Posterior cingulate gyrus (tissue), 11 donors: Measurements from ENCODE around the gene HAVCR1.
A peak's percentile ranks its signal among the peaks of the same experiment; 100 is the strongest.
"Not testable (repeated sequence)": the region's sequence is repeated elsewhere in the genome, so short reads cannot be mapped to it uniquely, and the experiment has no call there.

Experiments
- DNase-seq, 10 donors: peaks; one replicate each; pipeline versions ENCODE4 v3.0.0 to v3.0.0-alpha.2; 2020 to 2021; ENCODE audit warnings: mixed read lengths in 3 of 10
- intact Hi-C: fragments of 100-400 bp; cut with DNase I; formaldehyde crosslinking; loops from one replicate; pipeline ENCODE4 v1.15.1; 2023

HAVCR1 gene

GRCh38 chr5:157051604-157052245 is 7.2 kb downstream of the HAVCR1 start:
- DNase-seq: peak in 1 of 10 donors; percentile 28
- intact Hi-C loops: no loop called here

- intact Hi-C loops: no loop called here
- no peak for DNase-seq
Observed at GRCh38 chr5:157050050-157050449, 8.9 kb downstream of the HAVCR1 start.

DNA sequence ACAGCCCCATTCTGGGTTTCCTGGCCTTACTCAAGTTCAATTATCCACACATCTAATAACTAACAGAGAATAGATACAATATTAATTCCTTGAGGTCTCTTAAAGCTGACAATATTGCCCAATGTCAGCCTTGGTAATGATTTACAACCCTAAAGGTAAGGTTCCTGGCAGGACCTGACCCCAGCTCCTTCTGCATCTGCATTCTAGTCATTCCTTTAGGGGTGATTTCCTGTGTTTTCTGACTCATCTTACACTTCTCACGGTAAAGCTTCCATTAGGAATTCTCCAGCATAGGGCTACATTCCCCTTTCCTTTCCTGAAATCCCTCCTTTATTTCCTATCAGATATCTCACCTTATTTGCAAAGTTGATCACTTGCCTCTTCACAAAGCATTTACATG is 9.3 kb downstream of the HAVCR1 start:
- intact Hi-C loops: no loop called here
- DNase-seq: no peak

GRCh38 chr5:157047898-157048297 is 11.0 kb downstream of the HAVCR1 start:
- intact Hi-C loops: no loop called here
- no peak for DNase-seq

GRCh38 chr5:157047016-157047415 is 11.9 kb downstream of the HAVCR1 start:
- intact Hi-C loops: not testable (repeated sequence)
- peak in 1 of 10 donors; percentile 61 for DNase-seq

DNA sequence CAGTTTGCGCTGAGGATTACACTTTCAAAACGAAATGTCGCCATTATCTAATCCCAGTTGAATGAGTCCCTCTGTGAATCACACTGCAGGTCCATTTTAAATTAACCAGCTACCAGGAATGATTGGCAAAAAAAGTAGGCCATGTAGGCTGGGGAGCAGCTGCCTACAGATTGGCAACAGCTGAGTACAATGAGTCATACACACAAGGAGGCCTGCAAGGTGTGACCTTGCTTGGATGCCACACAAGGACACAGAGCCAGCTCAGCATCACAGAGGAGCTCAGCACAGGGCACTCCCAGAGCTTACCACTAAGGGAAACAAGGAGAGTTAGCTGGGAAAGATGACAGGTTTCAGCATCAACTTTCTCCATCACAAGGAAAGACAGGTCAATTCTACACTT is 12.9 kb downstream of the HAVCR1 start:
- intact Hi-C loops: no loop called here
- peak in 7 of 10 donors; percentile 18 to 89 (median 60) for DNase-seq

DNA sequence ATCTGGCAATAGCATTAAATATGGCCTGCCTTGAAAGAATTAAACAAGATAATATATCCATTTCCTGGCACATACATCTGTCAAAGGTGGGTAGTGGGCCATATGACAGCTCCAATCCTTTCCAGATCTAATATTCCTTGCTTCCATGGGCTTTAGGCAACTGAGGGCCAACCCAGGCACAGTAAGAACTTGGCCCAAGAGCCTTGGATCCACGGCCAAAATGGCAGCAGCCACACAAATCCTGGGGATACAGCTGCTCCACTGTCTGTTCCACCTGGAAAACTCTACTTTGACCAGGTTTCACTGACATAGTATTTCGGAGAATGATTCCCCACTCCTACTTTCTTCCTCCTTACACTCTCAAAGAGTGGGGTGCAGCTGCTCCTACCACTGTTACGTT is 13.3 kb downstream of the HAVCR1 start:
- intact Hi-C loops: no loop called here
- peak in 1 of 10 donors; percentile 31 for DNase-seq

DNA sequence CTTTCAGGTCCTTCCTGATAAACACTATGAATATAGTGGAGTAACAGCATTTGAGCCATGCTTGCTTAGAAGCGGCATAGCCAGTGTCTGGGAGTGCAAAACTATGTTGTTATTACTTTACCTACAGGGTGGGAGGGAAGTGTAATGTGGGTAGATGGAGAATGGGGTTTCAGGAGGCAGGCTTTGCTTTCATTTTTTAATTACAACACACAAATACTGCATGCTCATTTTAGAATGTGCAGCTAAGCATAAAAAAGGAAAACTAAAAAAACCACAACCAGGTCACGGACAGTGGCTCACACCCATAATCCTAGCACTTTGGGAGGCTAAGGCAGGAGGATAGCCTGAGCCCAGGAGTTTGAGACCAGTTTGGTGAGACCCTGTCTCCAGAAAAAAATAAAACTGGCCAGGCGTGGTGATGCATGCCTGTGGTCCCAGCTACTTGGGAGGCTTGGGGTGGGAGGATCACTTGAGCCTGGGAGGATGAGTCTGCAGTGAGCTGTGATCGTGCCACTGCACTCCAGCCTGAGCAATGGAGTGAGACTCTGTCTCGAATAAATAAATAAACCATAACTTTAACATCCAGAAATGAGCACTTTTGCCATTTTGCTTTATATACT is 20.2 kb downstream of the HAVCR1 start:
- DNase-seq: no peak

DNA sequence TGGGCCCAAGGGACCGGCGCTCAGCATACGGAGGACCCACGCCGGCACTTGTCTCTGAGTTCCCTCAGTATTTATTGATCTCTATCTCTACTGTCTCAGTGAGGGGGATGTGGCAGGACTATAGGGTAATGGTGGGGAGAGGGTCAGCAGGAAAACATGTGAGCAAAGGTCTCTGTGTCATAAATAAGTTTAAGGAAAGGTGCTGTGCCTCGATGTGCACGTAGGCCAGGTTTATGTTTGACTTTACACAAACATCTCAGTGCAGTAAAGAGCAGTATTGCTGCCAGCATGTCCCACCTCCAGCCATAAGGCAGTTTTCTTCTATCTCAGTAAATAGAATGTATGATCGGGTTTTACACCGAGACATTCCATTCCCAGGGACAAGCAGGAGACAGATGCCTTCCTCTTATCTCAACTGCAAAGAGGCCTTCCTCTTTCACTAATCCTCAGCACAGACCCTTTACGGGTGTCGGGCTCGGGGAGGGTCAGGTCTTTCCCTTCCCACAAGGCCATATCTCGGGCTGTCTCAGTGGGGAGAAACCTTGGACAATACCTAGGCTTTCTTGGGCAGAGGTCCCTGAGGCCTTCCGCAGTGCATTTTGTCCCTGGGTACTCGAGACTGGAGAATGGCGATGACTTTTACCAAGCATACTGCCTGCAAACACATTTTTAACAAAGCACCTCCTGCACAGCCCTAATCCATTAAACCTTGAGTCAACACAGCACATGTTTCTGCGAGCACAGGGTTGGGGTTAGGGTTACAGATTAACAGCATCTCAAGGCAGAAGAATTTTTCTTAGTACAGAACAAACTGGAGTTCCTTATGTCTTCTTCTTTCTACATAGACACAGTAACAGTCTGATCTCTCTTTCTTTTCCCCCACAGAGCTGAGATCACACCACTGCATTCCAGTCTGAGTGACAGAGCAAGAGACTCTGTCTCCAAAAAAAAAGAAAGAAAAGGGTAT is 24.5 kb downstream of the HAVCR1 start:
- DNase-seq, intact Hi-C loops: not testable (repeated sequence)

More for the DNA sequence above, 20.2 kb downstream of the HAVCR1 start:
- intact Hi-C loops: no loop called here

DNA sequence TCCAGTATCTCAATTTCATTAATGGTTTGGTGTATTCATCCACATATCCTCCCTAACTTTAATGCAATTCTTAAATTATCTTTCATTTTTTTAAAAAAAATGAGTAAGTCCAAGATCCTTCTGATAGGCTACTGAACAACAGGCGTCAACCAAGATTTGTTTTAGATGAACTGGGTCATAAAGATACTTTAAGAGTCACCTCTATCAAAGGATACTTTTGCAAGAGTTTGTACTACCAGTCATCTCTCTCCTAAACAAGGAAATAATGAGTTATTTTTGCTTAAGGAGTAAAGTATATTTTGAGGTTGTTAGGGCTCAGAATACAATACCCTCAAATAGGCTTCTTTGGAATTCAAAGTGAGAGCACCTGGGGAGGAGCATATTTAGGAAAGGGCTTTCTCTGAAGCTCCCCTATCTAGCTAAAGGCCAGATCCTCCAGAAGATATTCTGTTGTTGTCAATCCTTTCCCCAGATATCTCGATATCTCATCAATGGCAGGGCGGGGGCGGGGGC is 25.8 kb downstream of the HAVCR1 start:
- intact Hi-C loops: no loop called here
- DNase-seq: no peak

DNA sequence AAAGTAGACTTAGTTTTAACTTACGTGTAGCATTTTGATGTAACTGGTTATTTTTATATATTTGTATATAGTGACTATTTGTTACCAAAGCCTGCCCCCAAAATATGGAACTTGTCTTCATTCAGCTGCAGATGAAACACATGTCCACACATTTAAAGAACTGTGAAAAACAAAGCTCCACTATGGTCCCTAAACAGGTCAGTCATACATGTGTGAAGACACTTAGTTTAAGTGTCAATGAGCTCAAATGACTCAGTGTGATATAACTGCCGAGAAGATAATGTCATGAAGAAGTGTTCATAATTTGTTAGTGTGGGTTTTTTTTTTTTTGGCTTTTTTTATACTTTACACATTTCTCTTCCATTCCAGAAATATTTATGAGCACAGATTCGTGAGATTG is 28.2 kb downstream of the HAVCR1 start:
- intact Hi-C loops: no loop called here

DNA sequence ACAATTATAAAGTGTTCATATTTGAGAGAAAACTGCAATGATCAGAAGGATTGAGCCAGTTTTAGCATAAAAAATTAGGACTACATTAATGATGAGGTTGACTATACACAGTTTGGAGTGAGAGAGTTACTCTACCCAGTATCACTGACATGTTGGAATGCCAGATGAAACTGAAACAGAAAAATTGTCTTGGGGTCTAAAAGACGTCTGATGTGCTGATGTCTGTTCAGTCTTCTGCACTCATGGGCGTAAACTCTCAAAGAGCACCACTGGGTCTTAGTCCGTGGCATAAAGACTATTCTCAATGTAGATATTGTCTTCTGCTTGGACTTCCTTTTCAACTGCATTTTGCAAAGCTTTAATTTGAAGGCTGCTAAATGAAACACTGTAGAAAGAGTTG is 29.5 kb downstream of the HAVCR1 start:
- no peak for DNase-seq
- intact Hi-C loops: no loop called here

More for the DNA sequence above, 28.2 kb downstream of the HAVCR1 start:
- no peak for DNase-seq

DNA sequence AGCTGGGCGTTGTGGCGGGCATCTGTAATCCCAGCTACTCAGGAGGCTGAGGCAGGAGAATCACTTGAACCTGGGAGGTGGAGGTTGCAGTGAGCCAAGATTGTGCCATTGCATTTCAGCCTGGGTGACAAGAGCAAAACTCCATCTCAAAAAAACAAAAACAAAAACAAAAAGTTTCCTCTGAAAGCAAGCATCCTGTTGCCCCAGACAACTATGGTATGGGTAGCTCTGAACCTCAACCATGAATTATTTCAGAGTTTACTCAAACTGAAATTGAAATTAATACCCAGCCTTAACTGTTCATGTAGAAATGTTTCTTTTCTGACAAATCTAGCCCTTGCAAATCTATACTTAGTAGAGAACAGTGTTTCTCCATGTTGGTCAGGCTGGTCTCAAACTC is 31.3 kb downstream of the HAVCR1 start:
- DNase-seq, intact Hi-C loops: not testable (repeated sequence)

DNA sequence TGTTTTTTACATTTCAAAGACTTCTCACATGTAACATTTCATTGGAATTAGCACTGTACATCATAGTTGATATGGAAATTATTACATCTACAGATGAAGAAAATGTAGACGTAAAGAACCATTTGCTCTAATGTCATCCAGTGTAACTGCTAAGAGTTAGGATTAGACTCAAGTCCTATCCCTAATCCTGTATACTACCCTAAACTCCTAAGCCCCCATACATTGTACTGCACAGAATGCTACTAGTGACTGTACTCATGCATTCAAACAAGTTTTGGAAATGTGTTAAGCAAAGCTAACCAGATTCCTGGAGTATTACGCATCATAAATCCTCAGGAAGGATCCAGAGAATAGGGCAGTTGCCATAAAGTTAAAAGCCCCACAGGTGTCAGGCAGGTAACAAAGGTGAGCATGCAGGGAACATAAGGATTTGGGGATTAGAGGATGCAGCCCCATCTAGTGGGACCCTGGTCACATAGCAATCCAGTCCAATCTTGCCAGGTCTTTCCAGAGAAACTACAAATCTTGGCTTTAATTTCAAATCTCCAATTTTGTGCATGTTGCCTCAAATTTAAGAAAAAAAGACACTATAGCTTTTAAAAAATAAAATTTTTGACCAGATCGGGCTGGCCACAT is 32.0 kb downstream of the HAVCR1 start:
- intact Hi-C loops: no loop called here
- no peak for DNase-seq

DNA sequence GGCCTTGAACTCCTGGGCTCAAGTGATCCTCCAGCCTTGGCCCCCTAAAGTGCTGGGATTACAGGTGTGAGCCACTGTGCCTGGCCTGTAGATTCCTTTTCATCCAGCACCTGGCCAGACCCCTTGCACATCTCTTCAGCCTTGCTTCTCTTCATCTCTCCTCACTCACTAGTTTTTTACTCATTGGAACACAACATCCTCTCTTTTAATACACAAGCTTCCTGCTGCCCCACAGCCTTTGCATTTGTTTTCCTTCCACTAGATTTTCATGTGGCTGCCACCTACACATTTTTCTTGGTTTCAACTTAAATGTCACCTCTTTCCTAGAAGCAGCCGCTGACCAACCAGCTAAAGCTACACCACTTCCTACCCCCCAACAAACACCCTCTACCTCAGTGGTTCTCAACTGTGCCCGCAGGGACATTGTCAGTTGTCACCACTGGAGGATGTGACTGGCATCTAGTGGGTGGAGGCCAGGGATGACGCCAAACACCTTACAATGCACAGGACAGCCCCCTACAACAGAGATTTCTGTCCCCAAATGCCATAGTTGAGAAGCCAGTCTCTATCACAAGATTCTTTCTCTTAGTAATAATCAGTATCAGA is 33.7 kb downstream of the HAVCR1 start:
- intact Hi-C loops: no loop called here

DNA sequence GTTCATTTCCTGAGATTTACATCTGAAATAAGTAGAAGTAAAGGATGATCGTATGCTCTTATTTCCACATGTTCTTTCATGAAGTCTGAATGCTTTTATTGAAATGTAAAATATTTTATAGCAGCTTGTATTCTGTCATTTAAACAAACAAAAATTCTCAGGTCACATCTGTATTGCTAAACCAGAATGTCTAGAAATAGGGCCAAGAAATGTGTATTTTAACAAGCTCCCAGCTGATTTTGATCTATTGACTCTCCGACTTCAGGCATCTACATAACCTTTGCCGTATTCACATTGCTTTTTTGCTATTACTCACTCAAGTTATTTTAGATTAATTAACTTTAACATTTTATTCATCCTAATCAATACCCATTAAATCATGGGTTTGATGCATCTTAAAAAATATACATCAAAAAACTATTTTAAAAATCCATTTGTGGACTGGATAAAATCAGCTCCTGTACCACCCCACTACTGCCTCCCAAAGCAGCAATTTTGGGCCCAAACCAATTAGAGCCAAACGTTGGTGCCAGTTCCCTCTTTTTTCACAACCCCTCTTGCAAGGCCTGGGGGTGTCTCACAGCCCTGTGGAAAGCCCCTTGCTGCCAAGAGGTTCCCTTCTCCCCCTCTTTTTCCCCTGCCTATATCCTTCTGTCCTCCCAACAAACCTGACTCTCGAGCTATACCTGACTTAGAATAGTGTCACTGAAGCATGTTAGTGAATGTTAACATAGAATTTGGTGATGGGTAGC is 34.5 kb downstream of the HAVCR1 start:
- DNase-seq: no peak
- intact Hi-C loops: no loop called here

More for the DNA sequence above, 33.7 kb downstream of the HAVCR1 start:
- no peak for DNase-seq

DNA sequence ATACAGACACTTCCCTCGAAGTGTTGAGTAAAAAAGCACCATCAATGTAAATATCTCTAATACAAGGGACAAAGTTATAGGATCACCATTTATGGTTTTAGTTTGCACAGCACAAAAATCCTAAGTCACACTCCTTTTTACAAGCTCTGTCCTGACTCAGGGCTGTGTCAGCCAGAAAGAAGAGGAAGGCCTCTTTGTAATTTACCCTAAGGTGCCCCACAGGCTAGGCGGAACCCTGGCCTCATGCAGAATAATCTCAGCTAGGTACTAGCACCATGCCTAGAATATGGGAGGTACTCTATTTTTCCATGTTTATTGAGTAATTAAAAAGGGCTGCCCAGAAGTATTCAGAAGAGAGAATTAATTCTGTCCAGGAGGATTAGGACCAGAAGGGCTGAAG is 36.9 kb downstream of the HAVCR1 start:
- DNase-seq: no peak
- intact Hi-C loops: no loop called here

DNA sequence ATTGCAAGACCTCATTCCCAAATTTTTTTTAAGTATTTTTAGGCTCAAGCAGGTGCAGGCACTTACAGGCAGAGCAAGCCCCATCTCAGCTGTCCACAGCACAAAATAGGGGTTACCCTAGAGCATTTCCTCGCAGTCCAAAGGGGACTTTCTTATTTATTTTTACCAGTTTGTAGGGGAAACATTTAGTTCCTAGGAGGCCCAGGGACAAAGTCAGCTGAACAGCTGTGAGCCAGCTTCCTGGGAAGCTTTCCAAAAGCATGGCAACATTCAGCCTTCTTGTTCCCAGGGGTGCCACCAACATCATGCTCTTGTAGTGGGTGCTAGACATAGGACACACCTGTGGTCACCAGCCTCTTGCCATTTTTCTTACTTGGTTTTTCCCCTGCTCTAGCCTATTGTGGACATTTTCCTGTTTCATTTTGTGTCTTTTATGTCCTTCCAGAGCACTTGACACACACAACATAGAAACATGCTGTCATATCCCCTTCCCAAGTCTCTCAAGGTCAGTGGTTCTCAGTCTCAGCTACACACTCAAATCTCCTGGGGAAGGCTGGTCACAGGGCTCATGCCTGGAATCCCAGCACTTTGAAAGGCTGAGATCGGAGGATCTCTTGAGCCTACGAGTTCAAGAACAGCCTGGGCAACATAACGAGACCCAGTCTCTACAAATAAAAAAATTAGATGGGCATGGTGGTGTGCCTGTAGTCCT is 38.2 kb downstream of the HAVCR1 start:
- intact Hi-C loops: no loop called here
- no peak for DNase-seq

GRCh38 chr5:157020002-157020401 is 38.9 kb downstream of the HAVCR1 start:
- intact Hi-C loops: no loop called here
- no peak for DNase-seq
